Fibroblast of the aortic adventitia (primary cell): ENCODE data around the gene CDK17. TPM values are rescaled to one million over a fixed set of nuclear protein-coding genes. Genes with fewer than 3 reads are reported as not detected.

Experiments
- DNase-seq: peaks from one replicate; pipeline ENCODE4 v3.0.0-alpha.2; 2010; ENCODE audit warnings: low read depth
- H3K4me3 ChIP-seq: 2 replicates; pipeline ENCODE4 v1.5.1; 2011; ENCODE audit warnings: low read depth, mild to moderate bottlenecking, control low read depth, low read length, moderate library complexity
- total RNA-seq: library from RNA; depleted of rRNA; stranded (reverse); fragments of >200 nt; gene quantifications from 2 replicates; pipeline ENCODE4 v1.2.3, GENCODE V29; 2012; ENCODE audit warnings: low replicate concordance
- TF ChIP-seq, protein P1 (sequence below): IDR thresholded peaks from 2 replicates; pipeline ENCODE4 v1.5.1; 2011; ENCODE audit warnings: mild to moderate bottlenecking, low read length, control low read depth, inconsistent platforms; ENCODE audit not compliant: insufficient read depth

Gene CDK17
- total RNA-seq, 1 donor, result 49.1 TPM

DNA sequence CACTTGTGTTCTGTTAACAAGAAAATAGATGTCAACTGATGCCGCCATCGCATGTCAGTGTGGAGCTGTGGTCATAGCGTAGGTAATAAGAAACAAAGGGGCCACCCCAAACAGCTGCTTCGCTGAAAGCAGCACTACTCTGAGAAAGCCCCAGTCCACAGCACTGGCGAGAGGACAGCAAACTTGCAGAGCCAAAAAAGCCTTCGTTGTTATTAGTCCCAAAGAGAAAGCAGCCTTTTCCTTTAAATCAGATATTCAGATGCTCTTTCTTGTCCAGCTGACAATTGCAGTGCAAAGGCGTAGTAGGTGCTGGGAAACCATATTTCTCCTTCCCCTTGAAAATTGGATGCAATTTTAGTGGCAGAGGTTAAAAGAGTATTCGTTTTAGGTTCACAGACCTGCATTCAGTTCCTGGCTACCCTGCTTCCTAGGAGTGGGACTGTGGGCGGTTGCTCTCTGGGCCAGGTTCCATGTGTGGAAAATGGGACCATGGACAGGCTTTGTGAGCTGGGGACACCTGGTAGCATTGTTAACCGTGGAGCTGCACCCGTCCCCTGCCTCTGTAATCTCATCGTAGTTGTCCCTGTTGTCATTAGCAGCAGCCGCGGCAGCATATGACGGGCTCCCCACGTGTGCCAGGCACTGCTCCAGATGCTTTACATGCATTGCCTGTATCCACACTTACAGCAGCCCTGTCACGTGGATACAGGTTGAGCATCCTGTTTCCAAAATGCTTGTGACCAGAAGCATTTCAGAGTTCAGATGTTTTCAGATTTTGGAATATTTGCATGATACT, 151.9 kb downstream of the CDK17 start:
- TF ChIP-seq, protein P1, sequence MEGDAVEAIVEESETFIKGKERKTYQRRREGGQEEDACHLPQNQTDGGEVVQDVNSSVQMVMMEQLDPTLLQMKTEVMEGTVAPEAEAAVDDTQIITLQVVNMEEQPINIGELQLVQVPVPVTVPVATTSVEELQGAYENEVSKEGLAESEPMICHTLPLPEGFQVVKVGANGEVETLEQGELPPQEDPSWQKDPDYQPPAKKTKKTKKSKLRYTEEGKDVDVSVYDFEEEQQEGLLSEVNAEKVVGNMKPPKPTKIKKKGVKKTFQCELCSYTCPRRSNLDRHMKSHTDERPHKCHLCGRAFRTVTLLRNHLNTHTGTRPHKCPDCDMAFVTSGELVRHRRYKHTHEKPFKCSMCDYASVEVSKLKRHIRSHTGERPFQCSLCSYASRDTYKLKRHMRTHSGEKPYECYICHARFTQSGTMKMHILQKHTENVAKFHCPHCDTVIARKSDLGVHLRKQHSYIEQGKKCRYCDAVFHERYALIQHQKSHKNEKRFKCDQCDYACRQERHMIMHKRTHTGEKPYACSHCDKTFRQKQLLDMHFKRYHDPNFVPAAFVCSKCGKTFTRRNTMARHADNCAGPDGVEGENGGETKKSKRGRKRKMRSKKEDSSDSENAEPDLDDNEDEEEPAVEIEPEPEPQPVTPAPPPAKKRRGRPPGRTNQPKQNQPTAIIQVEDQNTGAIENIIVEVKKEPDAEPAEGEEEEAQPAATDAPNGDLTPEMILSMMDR, result no peak
- DNase-seq, result no peak
- no peak overlapping the region for H3K4me3 ChIP-seq

DNA sequence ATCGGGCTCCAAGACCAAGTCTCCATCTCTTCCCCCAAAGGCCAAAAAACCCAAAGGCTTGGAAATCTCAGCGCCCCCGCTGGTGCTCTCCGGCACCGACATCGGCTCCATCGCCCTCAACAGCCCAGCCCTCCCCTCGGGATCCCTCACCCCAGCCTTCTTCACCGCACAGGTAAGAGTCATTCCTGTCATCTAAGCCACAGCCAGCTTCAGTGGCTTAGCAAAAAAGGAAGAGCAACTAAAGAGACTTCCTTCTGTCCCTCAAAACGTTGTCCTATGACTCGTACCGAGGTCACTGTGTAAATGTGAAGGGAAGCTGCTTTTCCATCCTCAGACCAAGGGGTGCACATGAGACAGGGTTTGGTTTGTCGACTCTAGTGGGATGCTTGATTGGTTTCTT, 152.7 kb downstream of the CDK17 start:
- no peak overlapping the region for H3K4me3 ChIP-seq
- TF ChIP-seq, protein P1, result no peak
- DNase-seq, result no peak

DNA sequence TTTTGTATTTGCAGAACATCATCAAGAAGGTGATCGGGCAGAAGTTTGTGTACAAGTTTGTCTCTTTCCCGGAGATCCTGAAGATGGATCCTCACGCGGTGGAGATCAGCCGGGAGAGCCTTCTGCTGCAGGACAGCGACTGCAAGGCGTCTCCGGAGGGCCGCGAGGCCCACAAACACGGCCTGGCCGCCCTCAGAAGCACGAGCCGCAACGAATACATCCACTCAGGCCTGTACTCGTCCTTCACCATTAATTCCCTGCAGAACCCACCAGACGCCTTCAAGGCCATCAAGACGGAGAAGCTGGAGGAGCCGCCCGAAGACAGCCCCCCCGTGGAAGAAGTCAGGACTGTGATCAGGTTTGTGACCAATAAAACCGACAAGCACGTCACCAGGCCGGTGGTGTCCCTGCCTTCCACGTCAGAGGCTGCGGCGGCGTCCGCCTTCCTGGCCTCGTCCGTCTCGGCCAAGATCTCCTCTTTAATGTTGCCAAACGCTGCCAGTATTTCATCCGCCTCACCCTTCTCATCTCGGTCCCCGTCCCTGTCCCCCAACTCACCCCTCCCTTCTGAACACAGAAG, 153.2 kb downstream of the CDK17 start:
- no peak for DNase-seq
- no peak overlapping the region for H3K4me3 ChIP-seq
- TF ChIP-seq, protein P1, result no peak

DNA sequence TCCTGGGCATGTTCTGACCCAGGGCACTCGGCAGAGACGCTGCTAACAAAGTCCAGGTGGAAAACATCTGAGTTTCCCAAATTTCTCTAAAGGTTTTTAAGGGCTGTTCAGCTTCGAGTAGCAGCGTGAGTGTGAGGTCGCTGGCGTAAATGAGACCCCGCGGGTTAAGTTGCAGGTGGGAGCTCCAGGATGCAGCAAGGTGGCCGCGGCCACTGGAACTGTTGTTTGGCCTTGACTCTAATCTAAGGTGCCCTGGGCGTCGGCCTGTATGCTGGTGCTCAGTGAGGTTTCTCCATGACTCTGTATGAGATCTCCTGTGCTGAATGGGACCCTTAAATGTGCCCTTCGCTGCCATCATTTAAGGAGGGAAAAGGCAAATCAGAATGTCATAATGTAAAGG, 155.4 kb downstream of the CDK17 start:
- DNase-seq, result no peak
- TF ChIP-seq, protein P1, result no peak
- H3K4me3 ChIP-seq, result no peak overlapping the region

DNA sequence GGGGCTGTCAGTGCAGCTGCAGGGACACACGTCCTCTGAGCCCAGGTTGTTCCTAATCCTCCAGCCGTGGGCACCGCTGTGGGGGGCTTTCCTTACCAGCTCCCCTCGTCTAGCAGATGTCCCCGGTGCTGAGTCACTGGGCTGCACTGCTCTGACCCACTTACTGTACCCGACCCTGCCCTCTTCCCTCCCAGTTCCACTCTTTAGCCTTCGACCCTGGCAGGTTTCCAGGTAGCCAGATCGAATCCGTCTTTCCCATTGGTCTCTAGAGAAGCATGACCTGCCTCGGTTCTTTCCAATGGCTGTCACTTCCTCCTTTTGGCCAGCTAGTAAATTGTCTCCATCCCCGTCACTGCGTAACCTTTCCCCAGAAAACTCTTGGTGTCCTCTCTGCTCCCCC, 157.6 kb downstream of the CDK17 start:
- TF ChIP-seq, protein P1, result no peak
- no peak overlapping the region for H3K4me3 ChIP-seq

DNA sequence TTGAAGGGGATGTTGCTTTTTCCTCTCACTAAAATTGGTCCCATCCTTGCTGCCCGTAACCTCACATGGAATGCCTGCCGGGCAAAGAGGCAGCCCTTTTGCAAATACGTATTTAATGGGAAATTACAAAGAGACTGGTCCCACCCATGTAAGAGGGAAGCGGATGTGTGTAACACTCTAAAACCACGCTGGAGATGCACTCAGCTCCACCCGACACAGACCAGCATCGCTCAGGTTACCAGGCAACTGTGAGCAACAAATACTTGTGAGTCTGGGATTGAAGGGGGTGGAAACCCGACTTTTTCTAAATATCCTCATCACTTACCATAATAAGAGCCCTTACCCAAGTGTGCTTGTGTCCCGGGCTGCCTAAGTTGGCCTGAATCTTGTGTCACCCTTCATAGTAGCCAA, 158.4 kb downstream of the CDK17 start:
- TF ChIP-seq, protein P1, result no peak
- DNase-seq, result peak; percentile 88
- H3K4me3 ChIP-seq, result no peak overlapping the region

More for the DNA sequence above, 157.6 kb downstream of the CDK17 start:
- no peak for DNase-seq
